Measurements from ENCODE around the gene SNF8.

The SNF8 gene

DNA sequence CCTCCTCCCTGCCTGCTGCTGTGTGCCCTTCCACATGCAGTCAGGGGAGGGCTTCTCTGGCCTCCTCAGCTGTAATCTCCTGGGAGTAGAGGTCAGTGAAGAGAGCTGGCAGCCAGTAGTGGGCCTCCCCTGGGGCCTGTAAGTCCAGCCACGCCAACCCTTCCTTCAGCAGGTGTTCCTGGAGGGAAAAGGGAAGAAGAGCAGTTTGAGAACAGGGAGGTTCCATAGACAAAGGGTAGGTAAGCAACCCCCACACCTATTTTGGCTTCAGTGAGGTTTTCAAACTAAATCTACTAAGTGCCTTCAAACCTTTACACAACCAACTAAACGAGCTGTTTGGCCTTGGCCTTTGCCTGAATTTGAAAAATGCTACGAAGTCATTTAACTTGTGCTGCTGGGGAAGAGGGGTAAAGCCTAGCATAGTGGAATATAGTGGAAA is 14.2 kb downstream of the SNF8 start:
- no peak for DNase-seq (ENCODE audit: low read depth in 2 of 2, low spot score in 1 of 2)

- DNase-seq (ENCODE audit: low read depth in 2 of 2, low spot score in 1 of 2): no peak
These were observed 14.9 kb downstream of the SNF8 start for GRCh38 chr17:48929812-48930165.

- DNase-seq (ENCODE audit: low read depth in 2 of 2, low spot score in 1 of 2): no peak
These were observed 15.5 kb downstream of the SNF8 start for GRCh38 chr17:48928876-48929811.

DNA sequence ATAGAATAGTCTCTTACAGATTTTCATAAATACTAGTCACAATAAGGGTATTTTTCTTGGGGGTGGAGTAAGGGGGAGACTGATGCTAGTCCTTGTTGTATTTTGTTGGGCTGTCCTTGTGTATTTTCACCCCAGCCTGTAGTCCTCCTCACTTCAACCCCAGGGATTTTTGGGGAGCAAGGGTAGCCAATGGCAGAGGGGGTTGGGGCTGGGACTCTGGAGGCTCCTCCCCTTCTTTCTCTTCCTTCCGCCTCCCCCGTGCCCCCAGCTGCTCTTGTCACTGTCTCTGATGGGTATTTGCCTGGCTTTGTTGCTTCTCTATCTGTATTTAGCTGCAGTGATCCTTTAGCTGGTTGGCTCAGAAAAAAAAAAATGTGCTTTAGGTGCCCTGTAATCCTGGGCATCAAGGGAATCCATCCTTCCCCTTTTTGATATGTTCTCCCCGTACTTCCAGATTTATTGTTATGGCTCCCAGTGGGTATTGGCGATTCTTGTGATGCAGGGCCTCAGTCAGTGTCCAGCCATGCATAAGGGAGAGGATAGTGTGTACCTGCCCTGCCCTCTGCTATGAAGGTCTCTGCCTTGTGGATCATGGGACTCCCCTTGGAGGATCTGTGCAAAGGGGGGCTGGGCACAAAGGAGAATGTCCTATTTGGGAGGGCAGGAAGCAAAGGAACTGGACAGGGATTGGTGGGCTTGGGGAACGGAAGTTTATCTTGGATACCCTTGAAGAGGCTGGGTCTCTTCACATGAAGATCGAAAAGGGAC is 16.5 kb downstream of the SNF8 start:
- DNase-seq (ENCODE audit: low read depth in 2 of 2, low spot score in 1 of 2): no peak

DNA sequence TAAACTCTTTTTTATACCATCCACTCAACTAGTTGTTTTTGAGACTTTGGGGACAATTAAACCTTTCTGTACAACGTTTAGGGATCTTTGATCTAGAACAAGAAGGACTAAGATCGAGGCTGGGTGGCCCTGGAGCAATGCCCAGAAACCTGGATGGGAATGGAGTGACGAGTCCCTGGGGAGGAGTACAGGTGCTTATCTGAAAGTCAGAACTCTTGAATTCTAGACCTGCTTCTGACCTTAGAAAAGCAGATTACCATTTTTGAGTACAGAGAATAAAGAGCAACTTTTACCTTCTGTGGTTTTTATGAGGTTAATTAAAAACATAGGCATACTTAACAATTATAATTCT is 18.7 kb downstream of the SNF8 start:
- DNase-seq (ENCODE audit: low read depth in 2 of 2, low spot score in 1 of 2): no peak

DNA sequence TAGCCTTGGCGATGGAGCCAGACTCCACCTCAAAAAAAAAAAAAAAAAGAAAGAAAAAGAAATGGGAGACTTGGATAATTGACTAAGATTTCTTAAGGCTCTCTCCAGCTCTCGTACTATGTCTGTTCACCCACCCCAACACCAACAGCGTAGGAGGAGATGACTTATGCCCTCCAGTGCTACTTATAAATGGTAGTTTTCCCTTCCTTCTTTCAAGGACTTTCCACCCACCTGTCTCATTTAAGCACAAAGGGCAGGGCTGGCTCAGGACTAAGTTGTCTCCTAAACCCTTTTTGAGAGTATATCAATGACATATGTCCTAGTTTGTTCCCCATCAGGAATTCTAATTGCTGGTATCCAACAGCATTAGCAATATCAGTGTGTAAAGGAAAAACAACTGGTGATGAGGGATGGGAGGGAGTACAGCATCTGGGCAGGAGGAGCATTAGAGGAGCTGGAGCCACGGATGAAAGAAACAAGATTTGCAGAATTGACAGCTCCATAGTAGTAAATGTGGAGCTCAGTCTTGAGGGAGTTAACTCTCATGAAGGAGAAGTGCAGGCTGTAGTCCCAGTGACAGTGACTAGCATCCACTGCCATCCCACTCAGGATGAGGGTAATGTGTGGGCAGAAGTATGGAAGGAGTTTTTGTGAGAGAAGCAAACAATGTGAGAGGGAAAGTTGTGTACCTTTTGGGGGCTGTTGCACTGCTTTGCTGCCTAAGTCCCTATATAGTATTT is 19.2 kb downstream of the SNF8 start:
- DNase-seq (ENCODE audit: low read depth in 2 of 2, low spot score in 1 of 2): no peak

GRCh38 chr17:48915459-48916282 is 29.0 kb downstream of the SNF8 start:
- no peak for DNase-seq (ENCODE audit: low read depth in 2 of 2, low spot score in 1 of 2)

DNA sequence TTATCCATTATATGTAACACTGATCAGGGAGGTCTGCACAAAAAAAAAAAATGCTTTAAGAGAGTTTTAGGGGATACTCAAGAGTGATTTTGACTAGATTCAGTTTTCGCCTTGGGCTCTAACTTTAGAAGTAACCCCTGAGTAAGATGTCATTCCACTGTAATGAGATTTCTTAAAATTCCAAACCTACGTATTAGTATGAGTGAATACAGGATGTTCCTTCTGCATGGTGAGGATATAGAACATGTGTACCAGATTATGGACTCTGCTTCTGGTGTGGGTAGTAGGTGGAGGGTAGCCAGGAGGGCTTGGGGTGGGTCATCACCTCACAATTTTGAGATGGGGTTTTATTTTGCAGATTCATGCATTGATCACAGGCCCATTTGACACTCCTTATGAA is 32.2 kb downstream of the SNF8 start:
- DNase-seq (ENCODE audit: low read depth in 2 of 2, low spot score in 1 of 2): no peak

- no peak for DNase-seq (ENCODE audit: low read depth in 2 of 2, low spot score in 1 of 2)
These were observed 34.3 kb downstream of the SNF8 start for GRCh38 chr17:48910370-48910769.

GRCh38 chr17:48909783-48910182 is 34.9 kb downstream of the SNF8 start:
- no peak for DNase-seq (ENCODE audit: low read depth in 2 of 2, low spot score in 1 of 2)

DNA sequence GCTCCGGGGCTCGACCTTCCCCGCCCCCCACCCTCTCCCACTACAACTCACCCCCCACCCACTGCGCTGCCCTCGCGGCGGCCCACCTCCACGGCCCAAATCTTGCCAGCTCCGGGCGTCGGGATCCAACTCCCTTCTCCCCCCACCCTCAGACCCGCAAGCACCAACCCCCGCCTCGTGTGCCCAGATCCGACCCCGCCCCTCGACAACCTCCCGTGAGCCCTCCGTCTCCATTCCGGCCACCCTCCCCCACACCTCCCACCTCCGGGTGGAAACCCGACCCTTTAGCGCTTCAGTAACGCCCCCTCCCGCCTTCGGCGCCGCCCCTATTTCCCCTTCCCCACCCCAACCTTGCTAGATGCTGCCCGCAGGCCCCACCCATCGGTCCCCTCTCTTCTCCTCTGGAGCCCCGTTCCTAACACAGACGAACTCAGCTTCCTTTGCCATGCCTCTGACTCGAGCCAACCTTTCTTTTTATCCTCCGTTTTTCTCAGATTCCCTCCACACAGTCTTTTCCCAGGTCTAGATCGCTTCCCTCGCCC is 35.7 kb downstream of the SNF8 start:
- DNase-seq (ENCODE audit: low read depth in 2 of 2, low spot score in 1 of 2): peak; percentile 70 to 77

GRCh38 chr17:48908047-48908843 is 36.4 kb downstream of the SNF8 start, which contains the start of gene UBE2Z:
TSS of gene UBE2Z (plus strand) at chr17:48908407. CDS start at chr17:48908504, 97 bp downstream.
- peak; percentile 68 to 77 for DNase-seq (ENCODE audit: low read depth in 2 of 2, low spot score in 1 of 2)

GRCh38 chr17:48907713-48908046 is 37.0 kb downstream of the SNF8 start:
- no peak for DNase-seq (ENCODE audit: low read depth in 2 of 2, low spot score in 1 of 2)

DNA sequence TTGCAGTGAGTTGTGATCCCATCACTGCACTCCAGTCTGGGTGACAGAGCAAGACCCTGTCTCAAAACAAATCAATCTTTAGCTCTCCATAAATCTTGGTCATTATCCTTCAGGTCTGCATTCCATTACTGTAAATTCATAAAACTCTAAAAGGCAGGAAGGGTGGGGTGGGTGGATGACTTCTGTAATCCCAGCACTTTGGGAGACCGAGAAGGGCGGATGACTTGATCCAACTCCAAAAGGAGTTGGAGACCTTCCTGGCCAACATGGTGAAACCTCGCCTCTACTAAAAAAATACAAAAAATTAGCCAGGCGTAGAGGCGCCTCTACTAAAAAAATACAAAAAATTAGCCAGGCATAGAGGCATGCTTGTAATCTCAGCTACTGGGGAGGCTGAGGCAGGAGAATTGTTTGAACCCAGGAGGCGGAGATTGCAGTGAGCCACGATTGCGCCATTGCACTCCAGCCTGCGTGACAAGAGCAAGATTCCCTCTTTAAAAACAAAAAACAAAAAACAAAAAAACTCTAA is 38.6 kb downstream of the SNF8 start:
- no peak for DNase-seq (ENCODE audit: low read depth in 2 of 2, low spot score in 1 of 2)

DNA sequence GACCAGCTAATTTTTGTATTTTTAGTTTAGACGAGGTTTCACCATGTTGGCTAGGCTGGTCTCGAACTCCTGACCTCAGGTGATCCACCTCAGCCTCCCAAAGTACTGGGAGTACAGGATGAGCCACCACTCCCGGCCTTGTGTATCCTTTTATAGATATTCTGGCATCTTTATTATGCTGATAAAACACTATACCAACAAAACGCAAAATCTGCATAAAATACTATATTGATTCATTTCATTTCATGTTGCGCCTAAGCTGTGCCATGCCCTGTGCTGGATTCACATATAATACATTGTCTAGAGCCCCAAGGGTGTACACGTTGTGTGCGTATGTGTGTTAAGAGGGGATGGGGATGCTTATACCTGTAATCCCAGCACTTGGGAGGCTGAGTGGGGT is 40.2 kb downstream of the SNF8 start:
- DNase-seq (ENCODE audit: low read depth in 2 of 2, low spot score in 1 of 2): no peak

GRCh38 chr17:48903401-48903800 is 41.2 kb downstream of the SNF8 start:
- no peak for DNase-seq (ENCODE audit: low read depth in 2 of 2, low spot score in 1 of 2)

DNA sequence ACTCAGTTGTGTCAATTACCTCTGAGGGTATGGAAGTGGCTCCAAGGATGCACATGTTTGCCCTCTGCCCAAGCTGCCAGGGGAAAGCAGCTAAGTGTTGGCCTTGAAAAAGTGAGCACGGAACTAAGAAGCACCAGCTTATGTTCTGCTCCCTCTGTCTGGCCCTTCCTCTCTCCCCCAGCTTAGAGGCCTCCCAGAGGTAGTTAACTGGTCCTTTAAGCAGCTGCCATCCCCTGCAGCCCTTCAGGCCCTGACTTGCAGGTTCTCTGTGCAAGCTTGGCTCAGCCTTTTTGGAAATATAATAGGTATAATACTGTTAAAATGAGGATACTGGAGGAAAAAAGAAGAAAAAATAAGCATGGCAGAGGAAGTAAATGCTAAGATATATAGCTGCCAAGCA is 43.4 kb downstream of the SNF8 start:
- no peak for DNase-seq (ENCODE audit: low read depth in 2 of 2, low spot score in 1 of 2)

DNA sequence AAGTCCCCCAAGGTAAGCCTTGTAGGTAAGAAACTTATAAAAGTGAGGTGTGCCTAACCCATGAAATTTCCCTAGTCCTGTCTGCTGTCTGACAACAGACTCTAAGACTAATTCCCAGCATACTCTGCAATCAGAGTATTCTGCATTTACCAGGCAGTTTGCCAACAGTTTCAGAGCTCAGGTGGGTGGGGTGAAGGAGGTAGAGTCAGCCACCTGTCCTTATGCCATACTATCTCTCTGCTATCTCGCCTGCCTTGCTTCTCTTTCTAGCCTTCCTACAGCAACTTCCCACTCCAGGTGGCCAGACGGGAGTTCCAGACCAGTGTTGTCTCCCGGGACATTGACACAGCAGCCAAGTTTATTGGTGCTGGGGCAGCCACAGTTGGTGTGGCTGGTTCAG is 49.8 kb downstream of the SNF8 start:
- DNase-seq (ENCODE audit: low read depth in 2 of 2, low spot score in 1 of 2): no peak

DNA sequence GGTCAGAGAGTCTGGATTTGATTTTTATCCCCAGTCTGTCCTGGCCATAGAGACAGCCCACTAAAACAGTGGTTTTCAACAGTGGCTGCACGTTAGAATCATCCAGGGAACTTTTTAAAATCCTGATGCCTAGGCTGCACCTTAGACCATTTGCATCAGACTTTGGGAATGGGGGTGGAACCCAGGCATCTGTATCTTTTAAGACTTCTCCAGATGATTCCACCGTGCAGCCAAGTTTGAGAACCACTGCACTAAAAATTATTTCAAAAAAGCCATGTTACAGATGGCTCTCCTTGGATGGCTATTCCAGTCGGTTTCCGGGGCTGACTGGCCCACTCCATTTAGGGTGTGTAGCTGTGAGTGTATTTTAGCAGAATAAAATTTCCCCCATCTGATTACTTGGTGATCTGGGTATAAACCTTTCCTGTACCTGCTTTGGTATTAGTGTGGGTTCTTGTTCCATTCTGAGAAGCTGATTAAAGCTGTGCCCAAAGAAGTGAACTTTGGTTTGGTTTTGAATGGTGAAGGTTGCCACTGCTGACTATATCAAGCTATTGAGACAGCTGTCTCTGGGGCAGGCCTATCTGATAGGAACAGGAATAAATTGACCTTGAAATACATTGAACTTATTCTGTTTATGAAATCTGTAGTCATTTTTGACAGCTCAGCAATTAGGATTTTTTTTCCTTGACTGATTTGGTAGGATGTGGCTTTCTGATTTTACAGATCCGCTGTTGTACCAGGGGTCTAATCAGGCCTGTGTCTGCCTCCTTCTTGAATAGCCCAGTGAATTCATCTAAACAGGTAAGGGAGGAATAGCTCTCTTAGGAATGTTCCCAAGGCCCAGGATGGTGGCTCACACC is 50.8 kb downstream of the SNF8 start:
- no peak for DNase-seq (ENCODE audit: low read depth in 2 of 2, low spot score in 1 of 2)

All from stimulated activated CD8-positive, alpha-beta memory T cell treated with anti-CD3 and anti-CD28 coated beads, Interleukin-4, amount 100 ng/mL, for 1 hour (primary cell).